ENCODE measurements around the gene NUSAP1. TPM values are rescaled to one million over a fixed set of nuclear protein-coding genes. Genes with fewer than 3 reads are reported as not detected.

NUSAP1 gene
- polyA plus RNA-seq, 3 donors: 2.4 to 4.0 (median 3.5) TPM

DNA sequence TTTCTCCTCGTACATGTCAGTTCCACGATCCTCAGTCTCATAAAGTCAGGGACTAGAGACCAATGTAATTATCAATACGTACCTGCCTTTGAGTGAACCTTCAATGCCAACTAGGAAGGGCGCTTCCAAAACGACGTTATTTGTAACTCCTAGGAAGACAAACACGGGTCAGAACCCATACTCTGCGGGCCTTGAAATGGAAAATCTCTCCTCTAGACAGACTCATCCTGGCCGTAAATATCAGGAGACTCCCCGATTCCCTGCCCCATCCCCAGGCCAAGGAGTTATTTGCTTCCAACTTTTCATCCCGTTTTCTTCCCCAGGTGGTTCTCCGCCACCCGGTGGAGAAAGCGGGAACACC lies 868 bp upstream of the NUSAP1 start:
- H3K79me2 ChIP-seq (ENCODE audit: insufficient read depth, low read length): peaks cover 60% of the 10 kb centered on the region
- intact Hi-C loops (cut with micrococcal nuclease): loop anchor here (5.0 kb wide), 5 partner anchors 40 to 430 kb away; partner anchors contain the start of genes RTF1 (in 2 of the 2), CHP1 (in 1 of the 2) and EXD1 (in 1 of the 2)
- peak overlapping the region; percentile 100 for H2AFZ ChIP-seq (ENCODE audit: insufficient read depth, low read depth, low read length, poor library complexity, severe bottlenecking)
- peak overlapping the region in 1 of 2 donors; percentile 79 for H3K27ac ChIP-seq (ENCODE audit: low read depth in 1 of 2, low read length in 2 of 2)
- TF ChIP-seq, protein P1, sequence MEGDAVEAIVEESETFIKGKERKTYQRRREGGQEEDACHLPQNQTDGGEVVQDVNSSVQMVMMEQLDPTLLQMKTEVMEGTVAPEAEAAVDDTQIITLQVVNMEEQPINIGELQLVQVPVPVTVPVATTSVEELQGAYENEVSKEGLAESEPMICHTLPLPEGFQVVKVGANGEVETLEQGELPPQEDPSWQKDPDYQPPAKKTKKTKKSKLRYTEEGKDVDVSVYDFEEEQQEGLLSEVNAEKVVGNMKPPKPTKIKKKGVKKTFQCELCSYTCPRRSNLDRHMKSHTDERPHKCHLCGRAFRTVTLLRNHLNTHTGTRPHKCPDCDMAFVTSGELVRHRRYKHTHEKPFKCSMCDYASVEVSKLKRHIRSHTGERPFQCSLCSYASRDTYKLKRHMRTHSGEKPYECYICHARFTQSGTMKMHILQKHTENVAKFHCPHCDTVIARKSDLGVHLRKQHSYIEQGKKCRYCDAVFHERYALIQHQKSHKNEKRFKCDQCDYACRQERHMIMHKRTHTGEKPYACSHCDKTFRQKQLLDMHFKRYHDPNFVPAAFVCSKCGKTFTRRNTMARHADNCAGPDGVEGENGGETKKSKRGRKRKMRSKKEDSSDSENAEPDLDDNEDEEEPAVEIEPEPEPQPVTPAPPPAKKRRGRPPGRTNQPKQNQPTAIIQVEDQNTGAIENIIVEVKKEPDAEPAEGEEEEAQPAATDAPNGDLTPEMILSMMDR (IDR thresholded peaks at IDR 0.05): peak; percentile 79
- peak overlapping the region; percentile 74 for H3K9ac ChIP-seq (ENCODE audit: insufficient read depth, low read length, poor library complexity, severe bottlenecking)
- WGBS (ENCODE audit: insufficient coverage): 1% methylated on average over 14 of the region's 14 CpGs
- H3K4me3 Mint-ChIP-seq: peak overlapping the region; percentile 96 to 100
- H3K4me3 ChIP-seq (replicated peaks in 1 of 3; ENCODE audit: low read depth in 2 of 3, low read length in 3 of 3): peak overlapping the region; percentile 81 to 94 (median 81)
- H3K36me3 ChIP-seq (replicated peaks in 1 of 2; ENCODE audit: control insufficient read depth in 1 of 2, insufficient read depth in 2 of 2, low read length in 2 of 2): no peaks in the 10 kb centered on the region
- H3K27me3 ChIP-seq (ENCODE audit: control insufficient read depth in 2 of 2, insufficient read depth in 2 of 2, low read length in 2 of 2): no peaks in the 10 kb centered on the region
- H3K4me2 ChIP-seq (replicated peaks; ENCODE audit: extremely low read depth, low read length, poor library complexity, severe bottlenecking): peak overlapping the region; percentile 97
- H3K27ac Mint-ChIP-seq: peak overlapping the region; percentile 32 to 95 (median 86)
- H3K9me3 ChIP-seq (replicated peaks in 1 of 2; ENCODE audit: control insufficient read depth in 1 of 2, insufficient read depth in 1 of 2, low read length in 2 of 2): no peaks in the 10 kb centered on the region
- H3K36me3 Mint-ChIP-seq: peaks cover 2 to 14% of the 10 kb centered on the region in 2 donors
- H3K27me3 Mint-ChIP-seq (ENCODE audit: low read depth in 3 of 3): no peaks in the 10 kb centered on the region
- no peak for DNase-seq
- peaks cover 17 to 29% of the 10 kb centered on the region in 2 donors for H3K4me1 ChIP-seq (ENCODE audit: control insufficient read depth in 1 of 2, insufficient read depth in 2 of 2, low read length in 2 of 2)
- H3K4me1 Mint-ChIP-seq: peaks cover 30% of the 10 kb centered on the region
- H3K9me3 Mint-ChIP-seq: peaks cover 0 to 2% (median 0%) of the 10 kb centered on the region in 7 donors
- no peaks in the 10 kb centered on the region for H4K20me1 ChIP-seq (ENCODE audit: insufficient read depth, low read length)

DNA sequence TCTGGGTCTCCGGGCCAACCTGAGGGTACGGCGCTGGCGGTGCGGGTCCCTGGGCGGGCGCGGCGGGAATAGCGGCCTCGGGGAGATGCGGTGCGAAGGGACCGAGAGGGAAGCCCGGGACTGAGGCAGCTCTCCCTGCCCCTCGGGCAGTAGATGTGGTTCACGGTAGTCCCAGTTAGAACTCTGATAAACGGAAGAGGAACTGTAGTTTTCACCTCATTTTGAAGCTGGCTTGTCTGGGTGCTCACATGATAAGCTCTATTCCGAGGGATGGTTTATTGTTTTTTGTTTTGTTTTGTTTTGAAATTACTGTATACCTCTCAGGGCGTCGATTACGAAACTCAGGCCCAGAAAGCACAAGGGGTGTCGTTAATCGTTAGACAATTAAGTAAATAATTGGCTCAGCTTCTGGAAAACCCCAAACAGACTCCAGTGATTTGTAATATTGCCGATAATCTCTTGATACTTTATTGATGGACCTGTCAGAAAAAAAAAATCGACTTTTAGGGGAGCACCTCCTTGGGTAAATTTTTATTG lies 413 bp downstream of the NUSAP1 start:
- intact Hi-C loops (cut with micrococcal nuclease): loop anchor here (5.0 kb wide), 5 partner anchors 41 to 431 kb away; partner anchors contain the start of genes RTF1 (in 2 of the 2), CHP1 (in 1 of the 2) and EXD1 (in 1 of the 2)
- peak; percentile 30 to 61 (median 61) for DNase-seq
- H3K79me2 ChIP-seq (ENCODE audit: insufficient read depth, low read length): peaks cover 73% of the 10 kb centered on the region

More for the DNA sequence above, 413 bp downstream of the NUSAP1 start:
- Mint-ChIP-seq H3K36me3 (peaks cover 2 to 13% of the 10 kb centered on the region in 2 donors), H3K27me3 (ENCODE audit: low read depth in 3 of 3) (peaks cover 0 to 2% (median 0%) of the 10 kb centered on the region in 3 donors), H3K9me3 (peaks cover 0 to 2% (median 0%) of the 10 kb centered on the region in 7 donors), H3K4me3 (peak overlapping the region; percentile 98 to 100), H3K27ac (peak overlapping the region; percentile 90 to 98 (median 95)), H3K4me1 (peaks cover 42% of the 10 kb centered on the region)
- H3K9ac ChIP-seq (ENCODE audit: insufficient read depth, low read length, poor library complexity, severe bottlenecking): peak overlapping the region; percentile 74
- WGBS (ENCODE audit: insufficient coverage): under 1% methylated on average over 18 of the region's 26 CpGs
- H3K4me2 ChIP-seq (replicated peaks; ENCODE audit: extremely low read depth, low read length, poor library complexity, severe bottlenecking): peak overlapping the region; percentile 97
- peak overlapping the region; percentile 59 to 79 for H3K27ac ChIP-seq (ENCODE audit: low read depth in 1 of 2, low read length in 2 of 2)
- H3K36me3 ChIP-seq (replicated peaks in 1 of 2; ENCODE audit: control insufficient read depth in 1 of 2, insufficient read depth in 2 of 2, low read length in 2 of 2): no peaks in the 10 kb centered on the region
- H3K4me1 ChIP-seq (ENCODE audit: control insufficient read depth in 1 of 2, insufficient read depth in 2 of 2, low read length in 2 of 2): peaks cover 23 to 37% of the 10 kb centered on the region in 2 donors
- TF ChIP-seq, protein P1 (IDR thresholded peaks at IDR 0.05): no peak
- no peaks in the 10 kb centered on the region for H3K27me3 ChIP-seq (ENCODE audit: control insufficient read depth in 2 of 2, insufficient read depth in 2 of 2, low read length in 2 of 2)
- H2AFZ ChIP-seq (ENCODE audit: insufficient read depth, low read depth, low read length, poor library complexity, severe bottlenecking): peak overlapping the region; percentile 100
- peak overlapping the region; percentile 81 to 94 (median 81) for H3K4me3 ChIP-seq (replicated peaks in 1 of 3; ENCODE audit: low read depth in 2 of 3, low read length in 3 of 3)
- no peaks in the 10 kb centered on the region for H4K20me1 ChIP-seq (ENCODE audit: insufficient read depth, low read length)
- no peaks in the 10 kb centered on the region for H3K9me3 ChIP-seq (replicated peaks in 1 of 2; ENCODE audit: control insufficient read depth in 1 of 2, insufficient read depth in 1 of 2, low read length in 2 of 2)

All from CD14-positive monocyte (primary cell).